HL-60/S4 (cell line): ENCODE measurements around the gene USF3.

Source experiments
- in situ Hi-C: fragments of 300-500 bp; cut with MboI; formaldehyde crosslinking; loops from 2 replicates; pipeline ENCODE4 v1.14.3; 2022; ENCODE audit warnings: low sequenced_read_pairs

USF3 gene, protein sequence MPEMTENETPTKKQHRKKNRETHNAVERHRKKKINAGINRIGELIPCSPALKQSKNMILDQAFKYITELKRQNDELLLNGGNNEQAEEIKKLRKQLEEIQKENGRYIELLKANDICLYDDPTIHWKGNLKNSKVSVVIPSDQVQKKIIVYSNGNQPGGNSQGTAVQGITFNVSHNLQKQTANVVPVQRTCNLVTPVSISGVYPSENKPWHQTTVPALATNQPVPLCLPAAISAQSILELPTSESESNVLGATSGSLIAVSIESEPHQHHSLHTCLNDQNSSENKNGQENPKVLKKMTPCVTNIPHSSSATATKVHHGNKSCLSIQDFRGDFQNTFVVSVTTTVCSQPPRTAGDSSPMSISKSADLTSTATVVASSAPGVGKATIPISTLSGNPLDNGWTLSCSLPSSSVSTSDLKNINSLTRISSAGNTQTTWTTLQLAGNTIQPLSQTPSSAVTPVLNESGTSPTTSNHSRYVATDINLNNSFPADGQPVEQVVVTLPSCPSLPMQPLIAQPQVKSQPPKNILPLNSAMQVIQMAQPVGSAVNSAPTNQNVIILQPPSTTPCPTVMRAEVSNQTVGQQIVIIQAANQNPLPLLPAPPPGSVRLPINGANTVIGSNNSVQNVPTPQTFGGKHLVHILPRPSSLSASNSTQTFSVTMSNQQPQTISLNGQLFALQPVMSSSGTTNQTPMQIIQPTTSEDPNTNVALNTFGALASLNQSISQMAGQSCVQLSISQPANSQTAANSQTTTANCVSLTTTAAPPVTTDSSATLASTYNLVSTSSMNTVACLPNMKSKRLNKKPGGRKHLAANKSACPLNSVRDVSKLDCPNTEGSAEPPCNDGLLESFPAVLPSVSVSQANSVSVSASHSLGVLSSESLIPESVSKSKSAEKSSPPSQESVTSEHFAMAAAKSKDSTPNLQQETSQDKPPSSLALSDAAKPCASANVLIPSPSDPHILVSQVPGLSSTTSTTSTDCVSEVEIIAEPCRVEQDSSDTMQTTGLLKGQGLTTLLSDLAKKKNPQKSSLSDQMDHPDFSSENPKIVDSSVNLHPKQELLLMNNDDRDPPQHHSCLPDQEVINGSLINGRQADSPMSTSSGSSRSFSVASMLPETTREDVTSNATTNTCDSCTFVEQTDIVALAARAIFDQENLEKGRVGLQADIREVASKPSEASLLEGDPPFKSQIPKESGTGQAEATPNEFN (N-terminal part only)

DNA sequence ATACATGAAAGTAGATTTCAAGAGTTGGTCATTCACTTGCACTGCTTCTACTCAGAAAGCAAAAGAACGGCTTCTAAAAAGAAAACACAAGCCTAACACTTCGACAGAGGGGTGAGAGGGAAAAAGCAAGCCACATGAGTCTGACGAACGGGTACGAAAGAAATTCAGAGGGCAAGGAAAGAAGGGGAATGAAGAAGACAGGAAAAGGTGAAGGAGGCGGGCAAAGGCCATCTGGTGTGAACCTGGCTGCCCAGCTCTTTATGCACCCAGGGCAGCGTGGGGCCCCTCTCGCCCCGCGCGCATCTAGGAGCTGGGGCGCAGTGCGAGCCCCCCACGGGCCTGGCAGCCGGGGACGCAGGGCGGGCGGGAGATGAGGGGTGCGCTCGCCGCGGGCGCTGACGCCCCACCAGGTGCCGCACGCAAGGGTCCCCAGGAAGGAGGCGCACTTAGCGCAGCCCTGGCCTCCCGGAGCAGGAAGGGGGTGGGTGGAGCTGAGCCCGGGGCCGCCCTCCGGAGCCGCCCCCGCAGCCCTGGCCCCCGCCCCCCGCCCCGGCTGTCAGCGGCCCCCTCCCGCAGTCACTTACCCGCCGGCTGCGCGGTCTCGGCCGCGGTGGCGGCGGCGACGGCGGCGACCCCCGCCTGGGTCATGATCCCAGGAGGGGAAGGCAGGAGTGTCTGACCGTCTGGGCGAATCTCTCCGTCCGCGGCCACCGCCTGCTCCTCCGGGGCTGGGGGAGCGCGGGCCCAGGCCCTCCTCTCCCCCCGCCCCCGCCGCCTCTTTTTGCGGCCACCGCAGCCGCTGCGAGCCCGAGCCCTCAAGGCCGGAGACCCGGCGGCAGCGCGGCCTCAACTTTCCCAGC is at the start of gene USF3:
Gene USF3, minus strand, starts transcription at position 857 of the 860 bp plus-strand sequence. CDS start 21,764 bp downstream, outside the sequence.
- in situ Hi-C loops = no loop called here

DNA sequence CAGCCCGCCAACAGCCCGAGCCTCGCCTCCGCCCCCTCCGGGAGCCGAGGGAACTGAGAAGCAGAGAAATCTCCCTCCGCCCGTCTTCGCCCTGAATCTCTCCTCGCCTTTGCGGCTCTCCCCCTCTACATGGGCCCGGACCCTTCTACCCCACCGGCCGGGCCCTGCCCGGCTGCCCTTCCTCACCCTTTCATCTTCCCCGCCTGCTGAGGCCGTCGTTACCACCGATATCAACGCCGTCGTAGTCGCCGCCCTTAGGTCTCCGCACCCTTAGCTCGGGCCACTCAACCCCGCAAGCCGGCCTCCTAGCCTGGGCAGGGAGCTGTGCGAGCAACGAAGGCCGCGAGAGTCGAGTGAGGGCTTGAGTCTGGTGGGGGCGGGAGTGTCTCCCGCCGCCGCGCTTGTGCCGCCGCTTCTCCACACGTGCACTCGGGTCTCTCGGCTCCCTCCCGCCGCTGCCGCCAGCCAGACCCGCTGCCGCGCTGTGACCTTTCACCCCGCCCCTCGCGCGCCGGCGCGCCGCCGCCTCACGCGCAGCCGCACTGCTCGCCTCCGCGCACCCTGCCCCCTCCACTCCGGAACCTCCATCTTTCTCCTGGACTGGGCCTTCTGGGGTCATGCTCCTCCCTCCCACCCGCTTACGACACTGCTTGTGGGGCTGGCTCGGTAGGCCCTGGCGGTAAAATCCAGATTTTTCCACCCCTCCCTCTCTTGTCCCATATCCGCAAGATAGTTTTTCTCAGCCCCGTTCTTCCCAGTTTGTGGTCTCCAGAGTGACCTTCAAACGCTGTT is 49.5 kb upstream of the USF3 start, which contains the start of gene NAA50:
Gene NAA50, minus strand, starts transcription at position 494 of the 792 bp plus-strand sequence. Its CDS starts 300 bp downstream, at position 194.
- in situ Hi-C loops = no loop called here

DNA sequence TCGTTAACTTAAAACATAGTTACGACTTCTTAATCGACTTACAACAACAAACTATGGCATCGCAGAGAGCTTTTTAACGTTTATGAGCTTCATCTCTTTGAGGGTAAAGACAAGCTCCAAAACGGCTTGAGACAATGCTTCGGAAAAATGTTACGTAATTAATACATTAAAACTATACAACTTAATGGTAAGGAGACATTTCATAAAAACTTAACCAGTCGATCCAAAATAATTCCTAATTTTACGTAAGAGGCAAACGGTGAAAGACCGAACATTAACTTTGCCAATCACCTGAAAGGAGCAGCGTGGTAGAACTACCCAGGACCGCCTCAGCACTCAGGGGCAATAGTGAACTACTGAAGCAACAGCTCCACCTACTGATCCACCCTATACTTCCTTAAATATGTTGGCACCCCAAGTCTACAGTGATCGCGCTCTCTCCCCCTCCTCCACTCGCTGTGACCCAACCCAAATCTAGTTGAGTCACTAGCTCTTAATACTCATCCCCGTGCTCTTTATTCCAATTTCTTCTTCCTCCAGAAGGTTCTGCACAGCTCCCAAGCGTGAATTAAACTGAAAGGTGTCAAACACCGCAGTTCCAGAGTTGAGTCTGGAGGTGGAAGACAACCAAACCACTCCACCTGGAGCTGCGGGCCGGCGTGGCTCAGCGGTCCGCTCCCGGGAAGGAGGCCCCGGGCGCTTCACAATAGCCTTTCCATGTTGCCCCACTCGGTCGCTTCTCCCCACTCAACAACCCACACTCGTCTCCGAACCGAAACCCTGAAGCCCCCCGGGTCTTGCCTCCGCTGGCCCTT is 48.7 kb upstream of the USF3 start:
- in situ Hi-C loops = no loop called here

DNA sequence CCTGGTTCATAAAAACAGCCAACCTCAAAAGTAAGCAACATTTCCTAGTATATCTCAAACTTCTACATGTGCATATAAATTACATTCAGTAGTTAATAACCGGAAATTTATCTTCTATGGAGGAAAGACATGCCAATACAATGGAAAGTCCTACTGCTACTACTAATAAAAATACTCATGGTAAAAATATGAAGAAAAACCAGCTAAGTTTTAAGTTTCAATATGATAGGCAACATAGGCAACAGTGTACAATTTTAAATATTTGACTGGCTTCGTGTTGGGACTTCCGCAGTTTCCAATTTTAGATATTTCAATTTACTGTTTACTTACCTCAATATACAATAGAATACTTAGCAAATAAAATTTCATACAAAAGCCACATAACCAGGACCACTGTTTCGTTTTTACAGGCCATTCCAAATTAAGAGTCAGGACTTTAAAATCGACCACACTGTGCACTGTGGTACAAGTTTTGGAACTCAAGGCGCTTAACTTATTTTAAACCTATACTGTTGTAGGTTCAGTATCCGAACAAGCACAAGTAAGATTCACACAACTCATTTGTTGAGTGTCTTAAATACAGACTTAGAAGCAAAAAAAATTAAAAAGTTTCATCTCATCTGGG is 46.7 kb upstream of the USF3 start:
- in situ Hi-C loops = no loop called here

DNA sequence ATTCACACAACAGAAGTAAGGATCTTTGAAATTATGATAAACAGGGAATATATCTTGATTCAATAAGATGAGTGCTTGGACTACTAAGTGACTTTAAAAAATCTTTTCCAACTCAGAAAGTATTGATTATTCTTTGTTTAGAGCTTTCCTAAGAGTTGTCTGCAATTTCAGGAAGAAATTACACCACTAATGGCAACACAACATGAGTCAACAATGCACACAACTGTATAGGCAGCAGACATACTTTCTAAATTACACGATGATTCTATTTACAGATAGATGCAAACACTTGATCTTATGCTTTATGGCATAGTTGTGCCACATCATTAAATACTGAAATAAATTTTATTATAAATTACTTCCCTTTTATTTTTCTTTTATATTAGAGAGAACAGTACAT is 45.2 kb upstream of the USF3 start:
- in situ Hi-C loops = no loop called here

DNA sequence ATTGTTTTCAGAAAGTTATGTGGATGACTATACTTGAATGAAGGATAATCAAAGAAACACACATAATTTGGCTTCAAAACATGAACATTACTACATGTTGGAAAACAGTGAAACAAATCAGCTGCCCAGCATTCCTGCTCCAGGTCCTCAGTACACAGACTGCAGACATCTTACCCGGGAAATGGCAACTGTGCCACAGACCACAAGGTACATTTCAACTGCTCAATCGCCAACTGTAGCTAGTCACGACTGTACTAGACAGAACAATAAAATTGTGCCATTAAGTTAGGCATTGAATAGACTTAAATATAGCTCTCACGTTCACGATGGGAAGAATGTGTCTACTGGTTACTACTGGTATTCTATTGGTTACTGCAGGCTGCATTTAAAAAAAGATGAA is 44.6 kb upstream of the USF3 start:
- in situ Hi-C loops = no loop called here

DNA sequence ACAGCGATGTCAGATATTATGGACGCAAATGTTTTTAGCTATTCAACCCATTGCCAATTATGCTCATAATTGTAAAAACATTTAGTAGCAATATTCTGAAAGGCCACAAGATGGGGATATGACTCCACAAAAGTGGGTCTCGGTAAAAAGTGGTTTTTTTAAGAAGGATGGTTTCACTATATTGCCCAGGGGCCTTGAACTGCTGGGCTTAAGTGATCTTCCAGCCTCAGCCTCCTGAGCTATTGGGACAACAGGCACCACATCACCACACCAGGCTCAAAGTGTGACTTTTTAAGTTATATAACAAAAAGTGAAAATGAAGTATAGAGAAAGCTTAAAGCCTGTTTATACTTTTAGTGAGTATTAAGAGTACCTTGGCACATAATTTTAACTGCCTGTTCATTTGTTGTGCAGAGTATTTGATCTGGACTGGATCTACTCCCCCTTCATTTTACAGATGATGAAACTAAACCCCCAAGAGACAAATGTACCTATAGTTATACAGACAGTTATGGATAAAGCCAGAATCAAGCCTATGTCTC is 40.2 kb upstream of the USF3 start:
- in situ Hi-C loops = loop anchor here (10.0 kb wide), 1 partner anchor 178 kb away; no protein-coding TSS in a partner anchor

DNA sequence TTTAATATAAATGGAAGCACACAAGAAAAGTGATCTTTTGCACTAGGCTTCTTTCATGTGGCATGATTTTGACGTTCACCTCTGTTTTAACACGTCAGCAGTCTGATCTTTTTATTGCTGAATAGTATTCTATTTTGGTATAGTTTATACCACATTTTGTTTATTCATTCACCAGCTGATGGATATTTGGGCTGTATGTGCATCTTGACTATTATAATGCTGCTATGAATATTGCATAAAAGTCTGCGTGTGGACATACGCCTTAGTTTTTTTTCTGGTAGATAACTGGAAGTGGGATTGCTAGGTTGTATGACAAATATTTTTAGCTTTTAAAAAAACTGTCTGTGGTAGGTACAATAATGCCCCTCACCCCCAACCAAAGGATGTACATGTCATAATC is 35.3 kb upstream of the USF3 start:
- in situ Hi-C loops = loop anchor here (10.0 kb wide), 1 partner anchor 183 kb away; no protein-coding TSS in a partner anchor

DNA sequence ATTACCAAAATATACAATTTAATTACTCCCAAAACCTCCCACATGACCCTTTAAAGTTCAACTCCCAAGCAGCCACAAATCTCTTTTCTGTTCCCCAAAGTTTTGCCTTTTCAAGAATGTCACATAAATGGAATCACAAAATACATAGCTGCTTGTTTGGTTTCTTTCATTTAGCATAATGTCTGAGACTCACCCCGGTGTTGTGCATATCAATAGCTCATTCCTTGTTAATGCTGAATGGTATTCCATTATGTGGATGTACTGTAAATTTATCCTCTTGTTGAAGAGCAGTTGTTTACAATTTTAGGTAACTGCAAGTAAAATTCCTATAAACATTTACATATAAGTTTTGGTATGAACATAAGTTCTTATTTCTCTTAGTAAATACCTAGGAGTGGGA is 34.1 kb upstream of the USF3 start:
- in situ Hi-C loops = loop anchor here (10.0 kb wide), 1 partner anchor 184 kb away; no protein-coding TSS in a partner anchor

DNA sequence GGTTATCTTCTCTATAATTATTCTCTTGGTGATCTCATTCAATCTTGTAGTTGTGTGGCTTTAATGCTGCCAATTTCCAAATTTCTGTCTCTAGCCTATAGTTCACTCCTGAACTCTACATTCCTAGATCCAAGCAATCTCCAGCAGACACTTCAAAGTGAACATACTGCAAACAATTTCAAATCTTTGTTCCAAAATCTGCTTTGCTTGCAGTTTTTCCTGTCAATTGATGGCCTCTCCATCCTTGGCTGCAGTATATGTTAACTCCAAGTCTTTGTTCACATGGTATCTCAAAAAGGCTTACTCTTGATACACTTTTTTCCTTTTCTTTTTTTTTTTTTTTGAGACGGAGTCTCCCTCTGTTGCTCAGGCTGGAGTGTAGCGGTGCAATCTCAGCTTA is 32.2 kb upstream of the USF3 start:
- in situ Hi-C loops = no loop called here

DNA sequence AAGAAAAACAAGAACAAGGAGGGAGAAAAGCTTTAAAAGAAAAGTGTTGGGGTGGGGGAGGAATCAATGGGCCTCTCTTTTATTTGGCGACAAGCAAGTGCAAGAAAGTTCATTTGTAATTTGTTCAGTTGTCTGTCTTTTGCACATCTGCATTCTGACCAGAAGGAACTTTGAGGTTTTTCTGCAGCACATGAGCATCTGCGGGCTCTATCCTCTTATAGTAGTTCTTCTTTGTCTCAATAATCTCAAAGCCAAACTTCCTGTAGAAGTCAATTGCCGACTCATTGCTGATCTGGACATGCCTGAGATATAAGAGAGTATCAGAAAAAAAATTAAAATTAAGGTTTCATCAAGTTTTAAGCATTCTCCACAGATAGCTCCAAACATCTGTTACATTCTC is 25.2 kb upstream of the USF3 start:
- in situ Hi-C loops = no loop called here

DNA sequence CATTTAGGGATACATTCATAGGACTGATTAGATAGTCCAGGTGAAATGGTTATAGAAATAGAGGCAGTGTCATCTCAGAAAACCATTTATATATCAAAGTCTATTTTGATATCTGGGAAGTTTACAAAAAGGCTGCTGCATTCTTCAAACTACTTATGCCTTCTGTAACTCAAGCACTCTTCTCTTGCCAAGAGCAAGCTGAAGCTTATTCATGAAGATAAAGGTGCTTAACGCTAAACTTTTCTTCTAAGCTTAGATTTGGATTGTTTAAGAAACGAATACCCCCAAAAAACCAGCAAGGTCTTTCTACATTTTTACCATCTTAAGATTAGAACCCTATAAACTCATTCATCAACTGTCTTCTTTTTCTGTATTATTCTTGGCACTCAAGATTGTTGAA is 23.3 kb upstream of the USF3 start:
- in situ Hi-C loops = no loop called here

DNA sequence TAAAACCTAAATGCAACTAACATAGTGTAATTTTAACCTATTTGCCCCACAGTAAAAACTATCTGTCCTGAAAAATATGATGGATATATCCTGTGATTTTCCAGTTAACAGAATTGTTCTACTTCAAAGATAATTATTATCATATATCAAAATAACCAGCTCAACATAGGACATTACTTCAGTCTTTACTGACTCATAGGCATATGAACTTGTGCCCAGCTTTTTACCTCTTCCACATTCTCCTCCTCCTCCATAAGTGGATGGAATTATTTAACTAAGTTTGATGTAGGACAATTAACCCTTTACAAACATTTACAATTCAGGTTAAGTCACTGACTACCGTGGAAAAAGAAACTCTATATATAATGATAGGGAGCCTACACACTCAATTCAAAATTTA is 22.9 kb upstream of the USF3 start:
- in situ Hi-C loops = no loop called here

DNA sequence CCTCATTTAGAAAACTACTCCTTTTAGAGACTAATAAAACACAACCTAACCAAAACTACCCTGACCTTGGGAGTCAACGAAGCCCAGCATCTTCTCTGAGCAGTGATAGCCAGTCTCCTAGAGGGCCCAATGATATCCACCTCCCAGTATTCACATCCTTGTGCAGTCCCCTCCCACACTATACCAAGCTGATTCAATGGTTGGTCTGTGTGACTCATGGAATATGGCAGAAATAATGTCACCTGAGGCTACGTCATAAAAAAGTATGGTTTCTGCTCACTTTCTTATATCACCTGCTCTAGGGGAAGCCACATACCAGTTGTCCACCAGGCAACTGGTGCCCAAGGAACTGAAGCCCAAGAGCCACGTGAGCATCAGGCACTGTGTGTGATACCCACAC is 21.4 kb upstream of the USF3 start:
- in situ Hi-C loops = no loop called here

DNA sequence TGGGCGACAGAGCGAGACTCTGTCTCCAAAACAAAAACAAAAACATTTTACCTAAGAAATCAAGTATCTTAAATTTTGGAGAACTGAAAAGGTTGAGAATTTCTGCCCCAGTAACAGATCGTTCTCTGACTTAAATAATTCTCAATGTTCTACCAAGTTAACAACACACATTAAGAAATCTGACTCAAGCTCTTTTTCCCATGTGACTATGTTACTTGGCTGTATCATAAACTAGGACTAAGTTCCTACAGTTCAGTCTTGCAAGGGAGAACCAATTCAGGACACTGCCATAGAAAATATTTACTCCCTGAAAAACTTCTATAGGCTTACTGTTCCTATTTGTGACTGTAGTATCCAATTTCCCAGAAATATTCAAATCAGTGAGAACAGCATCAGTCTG is 20.9 kb upstream of the USF3 start:
- in situ Hi-C loops = no loop called here

DNA sequence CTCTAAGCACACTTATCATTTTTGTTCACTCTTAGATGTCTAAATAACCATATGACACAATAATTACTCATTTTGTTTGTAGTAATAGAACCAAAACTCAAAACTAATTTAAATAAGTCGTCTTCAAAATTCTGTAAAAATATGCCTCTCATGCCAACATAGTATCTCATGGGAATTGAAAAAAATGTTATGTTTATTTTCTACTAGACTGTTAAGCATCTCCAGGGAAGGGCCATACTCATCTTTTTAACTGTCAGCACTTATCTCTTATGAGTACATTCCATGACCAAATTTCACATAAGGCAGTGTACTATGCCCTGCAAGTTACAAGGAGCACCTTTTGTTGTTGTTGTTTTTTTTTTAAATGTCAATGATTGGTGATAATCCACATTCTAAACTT is 18.3 kb upstream of the USF3 start:
- in situ Hi-C loops = no loop called here

DNA sequence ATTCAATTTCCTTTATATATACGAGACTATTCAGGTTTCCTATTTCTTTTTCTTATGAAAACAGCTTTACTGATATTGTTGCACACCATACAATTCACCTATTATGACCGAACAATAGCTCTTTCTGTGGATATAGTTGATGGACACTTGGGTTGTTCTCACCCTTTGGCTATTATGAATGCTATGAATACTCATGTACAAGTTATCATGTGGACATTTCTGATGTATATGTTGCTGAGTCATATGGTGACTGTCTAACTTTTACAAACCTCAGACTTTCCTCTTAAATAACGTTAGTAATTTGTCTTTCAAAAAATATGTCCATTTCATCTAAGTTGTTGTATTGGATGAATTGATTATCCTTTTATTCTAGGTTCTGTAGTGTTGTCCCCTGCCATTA is 15.7 kb upstream of the USF3 start:
- in situ Hi-C loops = no loop called here

DNA sequence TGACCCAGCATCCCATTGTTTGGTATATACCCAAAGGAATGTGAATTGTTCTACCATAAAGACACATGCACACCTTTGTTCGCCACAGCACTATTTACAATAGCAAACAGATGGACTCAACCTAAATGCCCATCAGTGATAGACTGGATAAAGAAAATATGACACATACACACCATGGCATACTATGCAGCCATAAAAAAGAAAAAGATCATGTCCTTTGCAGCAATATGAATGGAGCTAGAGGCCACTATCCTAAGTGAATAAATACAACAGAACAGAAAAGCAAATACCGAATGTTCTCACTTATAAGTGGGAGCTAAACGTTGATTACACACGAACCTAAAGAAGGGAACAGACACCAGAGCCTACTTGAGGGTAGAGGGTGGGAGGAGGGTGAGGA is 11.4 kb upstream of the USF3 start:
- in situ Hi-C loops = no loop called here
